Epithelial cell of proximal tubule (primary cell): ENCODE measurements around the gene RNASEH2B. TPM values are rescaled to one million over a fixed set of nuclear protein-coding genes. Genes with fewer than 3 reads are reported as not detected.
A peak's percentile ranks its signal among the peaks of the same experiment; 100 is the strongest.

ENCODE experiments used
- DNase-seq: peaks from one replicate; pipeline ENCODE4 v3.0.0-alpha.2; 2011; ENCODE audit warnings: low read depth
- H3K4me3 ChIP-seq: 2 replicates; pipeline ENCODE4 v1.5.1; 2011; ENCODE audit warnings: low read depth, mild to moderate bottlenecking, low read length
- CTCF ChIP-seq: conservative IDR thresholded peaks from 2 replicates; pipeline ENCODE4 v1.5.1; 2012; ENCODE audit warnings: low read depth, mild to moderate bottlenecking, low read length
- total RNA-seq: library from RNA; depleted of rRNA; stranded (reverse); fragments of >200 nt; gene quantifications from 2 replicates; pipeline ENCODE4 v1.2.3, GENCODE V29; 2015

Gene RNASEH2B
- total RNA-seq, 1 donor from 2014 or later, result 28.3 TPM

GRCh38 chr13:50905256-50905655, 4.3 kb upstream of the RNASEH2B start:
- no peak overlapping the region for H3K4me3 ChIP-seq
- DNase-seq, result no peak
- no peak for TF ChIP-seq CTCF

DNA sequence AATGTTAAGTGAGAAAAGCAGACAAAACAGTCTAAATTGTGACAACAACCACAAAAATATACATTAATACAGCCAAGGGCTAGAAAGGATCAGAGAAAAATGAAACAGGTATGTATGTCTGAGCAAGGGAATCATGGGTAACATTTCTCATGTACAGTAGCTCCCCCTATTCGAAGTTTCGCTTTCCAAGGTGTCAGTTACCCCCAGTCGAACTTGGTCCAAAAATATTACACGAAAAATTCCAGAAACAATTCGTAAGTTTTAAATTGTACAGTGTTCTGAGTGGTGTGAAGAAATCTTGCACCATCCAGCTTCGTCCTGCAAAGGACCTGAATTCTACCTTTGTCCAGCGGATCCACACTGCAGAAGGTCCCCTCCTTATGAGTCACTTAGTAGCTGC, 1.8 kb upstream of the RNASEH2B start:
- H3K4me3 ChIP-seq, result no peak overlapping the region

DNA sequence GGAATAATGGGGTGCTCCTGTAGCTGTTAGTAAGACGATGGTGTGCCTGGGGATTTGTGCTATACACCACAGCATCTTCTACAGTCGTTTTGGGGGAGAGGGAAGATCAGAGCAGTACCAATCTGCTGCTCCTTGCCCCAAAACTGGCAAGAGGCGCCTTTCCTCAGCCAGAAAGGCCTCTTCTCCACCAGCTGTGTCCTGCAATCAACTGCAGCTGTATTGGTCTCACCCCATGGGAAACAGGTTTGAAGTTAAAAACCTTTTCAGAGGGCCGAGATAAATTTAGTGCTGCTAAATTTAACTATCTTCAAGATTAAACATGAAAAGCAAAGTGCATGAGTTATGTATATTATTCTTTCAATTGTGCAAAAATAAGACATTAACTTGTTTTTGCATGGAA, 1.2 kb upstream of the RNASEH2B start:
- no peak overlapping the region for H3K4me3 ChIP-seq
- no peak for DNase-seq
- no peak for TF ChIP-seq CTCF

More for the DNA sequence above, 1.8 kb upstream of the RNASEH2B start:
- DNase-seq, result no peak
- no peak for TF ChIP-seq CTCF

DNA sequence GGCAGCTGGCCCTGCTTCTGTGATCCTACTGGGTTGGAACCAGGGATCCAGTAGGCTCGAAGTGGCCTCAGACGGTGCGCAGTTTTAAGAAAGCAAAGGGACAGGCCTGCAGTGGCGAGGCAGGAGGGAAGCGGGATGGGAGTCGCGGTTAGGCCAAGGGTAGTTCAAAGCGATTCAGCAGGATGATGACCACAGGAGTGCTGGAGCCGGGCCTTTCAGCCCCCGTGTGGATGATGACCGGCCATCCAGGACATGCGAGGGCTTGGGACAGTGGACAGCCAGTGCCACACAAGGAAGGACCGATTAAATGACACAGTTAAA, 854 bp downstream of the RNASEH2B start:
- peak; percentile 13 for TF ChIP-seq CTCF
- peak overlapping the region; percentile 93 for H3K4me3 ChIP-seq
- no peak for DNase-seq

- H3K4me3 ChIP-seq, result peak overlapping the region; percentile 93
- no peak for DNase-seq
- TF ChIP-seq CTCF, result no peak
Observed at GRCh38 chr13:50911081-50911631, 1.6 kb downstream of the RNASEH2B start.

DNA sequence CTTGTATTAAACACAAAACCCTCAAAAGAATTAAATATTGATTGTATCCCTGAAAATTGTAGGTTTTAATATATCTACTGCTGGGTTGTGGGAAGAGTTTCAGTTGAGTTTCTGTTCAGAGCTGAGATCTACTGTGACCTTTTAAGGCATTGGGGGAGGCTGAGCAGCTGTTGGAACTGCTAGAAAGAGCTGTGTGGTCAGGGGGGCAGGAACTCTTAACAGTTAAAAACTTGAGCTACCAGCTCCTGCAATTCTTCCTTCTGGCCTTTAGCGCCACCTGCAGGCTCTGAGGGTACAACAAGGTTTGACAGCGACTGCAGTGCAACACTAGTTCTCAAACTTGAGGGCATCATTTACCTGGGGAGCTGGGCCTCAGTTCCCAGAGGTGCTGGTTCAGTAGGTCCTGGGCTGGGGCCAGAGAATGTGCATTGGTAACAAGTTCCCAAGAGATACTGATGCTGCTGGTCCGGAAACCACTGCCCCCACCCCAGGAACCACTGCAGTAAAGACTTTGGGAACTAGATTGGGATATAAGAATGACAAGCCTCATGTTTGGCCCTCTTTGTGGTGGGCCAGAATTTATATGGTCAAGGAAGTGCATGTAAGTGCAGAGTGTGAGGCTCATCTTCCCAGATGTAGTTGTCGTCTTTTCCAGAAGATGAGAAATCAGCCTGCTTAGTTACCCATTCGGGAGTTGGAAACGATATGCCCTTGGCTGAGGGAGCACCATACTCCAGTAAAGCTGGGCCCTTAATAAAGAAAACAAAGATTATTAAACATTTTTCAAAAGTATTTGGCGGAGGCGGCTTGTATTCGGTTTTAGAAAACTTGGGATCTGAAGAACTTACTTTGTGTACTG, 2.6 kb downstream of the RNASEH2B start:
- peak; percentile 92 for TF ChIP-seq CTCF
- no peak overlapping the region for H3K4me3 ChIP-seq
- no peak for DNase-seq

DNA sequence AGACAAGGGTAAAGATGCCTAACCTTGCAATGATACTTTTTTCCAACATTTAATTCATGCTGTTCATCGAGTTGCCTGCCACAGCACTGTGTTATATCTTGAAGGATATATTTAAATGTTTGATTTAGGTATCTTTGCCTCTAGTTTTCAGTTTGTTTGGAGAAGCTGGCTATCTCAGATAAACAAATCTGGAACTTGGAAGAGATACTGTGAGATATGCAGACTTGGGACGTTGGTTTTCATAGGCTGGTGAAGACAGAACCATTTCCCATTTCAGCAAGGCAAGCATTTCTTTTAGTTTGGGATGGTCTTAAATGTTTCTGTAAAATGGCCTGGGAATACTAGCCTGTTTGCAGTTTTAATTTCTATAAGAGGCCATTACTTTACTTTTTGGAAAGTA, 3.3 kb downstream of the RNASEH2B start:
- no peak for DNase-seq
- no peak overlapping the region for H3K4me3 ChIP-seq
- no peak for TF ChIP-seq CTCF
